B cell (primary cell): ENCODE results near the gene FILIP1. TPM values are rescaled to one million over a fixed set of nuclear protein-coding genes. Genes with fewer than 3 reads are reported as not detected.

Source experiments
- ATAC-seq: fragments of 200-7000 bp; cut with Tn5 transposase; one replicate; pipeline ENCODE4 v1.10.0; 2021; ENCODE audit warnings: low read depth, mild to moderate bottlenecking, moderate number of reproducible peaks, moderate library complexity
- CTCF ChIA-PET: fragments of 350-600 bp; sonication (Branson Sonifier 250); formaldehyde crosslinking; loops from one replicate; lab custom pipeline; 2021; ENCODE audit warnings: antibody characterized with exemption, inconsistent platforms; lab: Charles Lee
- POLR2A ChIA-PET: fragments of 350-600 bp; sonication (Branson Sonifier 250); formaldehyde crosslinking; loops from one replicate; lab custom pipeline; 2021; ENCODE audit warnings: antibody characterized with exemption; lab: Charles Lee
- DNase-seq: peaks from one replicate; pipeline ENCODE4 v3.0.0; 2013
- H2AFZ ChIP-seq: 2 replicates; pipeline ENCODE4 v1.6.1; 2012; ENCODE audit warnings: mild to moderate bottlenecking, low read depth, low read length; ENCODE audit not compliant: insufficient read depth, poor library complexity, severe bottlenecking
- H3K27ac ChIP-seq, 2 donors: 1 replicate in 1 of 2; 2 replicates in 1 of 2; pipeline ENCODE4 v1.5.1; 2012 to 2013; ENCODE audit warnings: low read length in 2 of 2, mild to moderate bottlenecking in 2 of 2, moderate library complexity in 1 of 2
- H3K27me3 ChIP-seq, 4 experiments: fragments of 200-600 bp in 1 of 4; sonication (generic) in 1 of 4; replicated peaks in 1 of 4; 1 replicate in 2 of 4; 2 replicates in 2 of 4; pipeline versions ENCODE4 v1.6.1 to v1.7.0; 2013 to 2016; ENCODE audit warnings: low read length in 3 of 4, mild to moderate bottlenecking in 2 of 4, mixed read lengths in 1 of 4, moderate library complexity in 1 of 4; ENCODE audit not compliant: insufficient read depth in 4 of 4, control insufficient read depth in 3 of 4; ENCODE audit errors: control extremely low read depth in 1 of 4
- H3K36me3 ChIP-seq, 2 experiments: replicated peaks in 1 of 2; 1 replicate in 1 of 2; 2 replicates in 1 of 2; pipeline versions ENCODE4 v1.6.1 to v1.7.1; 2013; ENCODE audit warnings: low read length in 1 of 2; ENCODE audit not compliant: insufficient read depth in 2 of 2, control insufficient read depth in 1 of 2; ENCODE audit errors: control extremely low read depth in 1 of 2, extremely low read depth in 1 of 2
- H3K4me1 ChIP-seq, 2 donors: fragments of 200-600 bp in 1 of 2; sonication (generic) in 1 of 2; 1 replicate in 1 of 2; 2 replicates in 1 of 2; pipeline versions ENCODE4 v1.5.1 to v1.6.1; 2013 to 2017; ENCODE audit warnings: low read length in 2 of 2; ENCODE audit not compliant: control insufficient read depth in 2 of 2, insufficient read depth in 2 of 2
- H3K4me2 ChIP-seq: replicated peaks from 2 replicates; pipeline ENCODE3; 2012; ENCODE audit warnings: mild to moderate bottlenecking, low read depth, low read length; ENCODE audit not compliant: poor library complexity, severe bottlenecking
- H3K4me3 ChIP-seq, 5 experiments: fragments of 200-600 bp in 1 of 5; sonication (generic) in 1 of 5; 1 replicate in 3 of 5; 2 replicates in 2 of 5; pipeline versions ENCODE4 v1.5.1 to v1.7.0; 2011 to 2016; ENCODE audit warnings: low read length in 4 of 5, mild to moderate bottlenecking in 4 of 5, low read depth in 2 of 5, control low read depth in 1 of 5, moderate library complexity in 1 of 5; ENCODE audit not compliant: insufficient read depth in 1 of 5; ENCODE audit errors: control extremely low read depth in 1 of 5, extremely low read depth in 1 of 5
- H3K79me2 ChIP-seq: fragments of 200-600 bp; sonication (generic); one replicate; pipeline ENCODE4 v1.6.0; 2016; ENCODE audit warnings: low read length; ENCODE audit not compliant: control insufficient read depth, insufficient read depth
- H3K9ac ChIP-seq: fragments of 200-600 bp; sonication (generic); 2 replicates; pipeline ENCODE4 v1.6.1; 2017; ENCODE audit warnings: mild to moderate bottlenecking, low read length, moderate library complexity
- H3K9me3 ChIP-seq, 3 donors: one replicate each; pipeline versions ENCODE4 v1.6.1 to v1.7.1; 2013; ENCODE audit warnings: low read length in 2 of 3; ENCODE audit not compliant: control insufficient read depth in 2 of 3, insufficient read depth in 1 of 3; ENCODE audit errors: control extremely low read depth in 1 of 3
- H4K20me1 ChIP-seq: 2 replicates; pipeline ENCODE4 v1.6.0; 2012; ENCODE audit warnings: mild to moderate bottlenecking, low read length; ENCODE audit not compliant: insufficient read depth, control insufficient read depth, poor library complexity, severe bottlenecking
- H3K27ac Mint-ChIP-seq: one replicate; pipeline ENCODE4 v1.8.0; 2021; ENCODE audit warnings: mixed read lengths
- H3K27me3 Mint-ChIP-seq: one replicate; pipeline ENCODE4 v1.8.0; 2021; ENCODE audit warnings: mixed read lengths
- H3K4me1 Mint-ChIP-seq: one replicate; pipeline ENCODE4 v1.8.0; 2021; ENCODE audit warnings: mixed read lengths
- H3K4me3 Mint-ChIP-seq: one replicate; pipeline ENCODE4 v1.8.0; 2021; ENCODE audit warnings: mixed read lengths
- H3K9me3 Mint-ChIP-seq: one replicate; pipeline ENCODE4 v1.8.0; 2022; ENCODE audit warnings: mixed read lengths; ENCODE audit not compliant: insufficient read depth
- CTCF ChIP-seq: fragments of 200-600 bp; IDR thresholded peaks from one replicate; pipeline ENCODE4 v1.8.0; 2022; ENCODE audit warnings: antibody characterized with exemption, mild to moderate bottlenecking
- EZH2 ChIP-seq: IDR thresholded peaks from 2 replicates; pipeline ENCODE4 v1.6.1; 2012; ENCODE audit warnings: borderline replicate concordance, low read depth, mild to moderate bottlenecking, moderate library complexity, low read length; ENCODE audit not compliant: insufficient read depth, poor library complexity, severe bottlenecking
- WGBS: methylation state at CpG from one replicate; pipeline ENCODE4 v1.1.5; 2013; ENCODE audit warnings: missing lambda C conversion rate; ENCODE audit not compliant: insufficient coverage; 5-methylcytosine and 5-hydroxymethylcytosine counted together
- intact Hi-C: fragments of 100-400 bp; cut with micrococcal nuclease; formaldehyde crosslinking; loops from one replicate; pipeline ENCODE4 v1.10.0; 2022
- polyA plus RNA-seq: library from polyadenylated mRNA; depleted of rRNA; stranded (reverse); fragments of >200 nt; gene quantifications from 2 replicates; pipeline ENCODE4 v1.2.3, GENCODE V29; 2012
- total RNA-seq, 2 donors: library from RNA; stranded (reverse); fragments of 120-200 nt in 1 of 2; gene quantifications; 1 replicate in 1 of 2; 2 replicates in 1 of 2; pipeline versions ENCODE4 v1.2.3 to v1.2.4, GENCODE V29; 2013 to 2022

FILIP1 gene
- total and polyA plus RNA-seq, 2 donors (not counting 1 experiment from before 2014, with no cell fraction given), result not detected

GRCh38 chr6:75244063-75244584 is 249.5 kb downstream of the FILIP1 start:
- Mint-ChIP-seq H3K27ac (peak overlapping the region; percentile 98), H3K27me3 (peaks cover 16% of the 10 kb centered on the region), H3K4me3 (peak overlapping the region; percentile 99), H3K9me3 (no peaks in the 10 kb centered on the region), H3K4me1 (peaks cover 24% of the 10 kb centered on the region)
- 32% methylated on average over 3 of the region's 15 CpGs for WGBS
- ChIA-PET POLR2A (interaction anchor here (0.7 to 1.6 kb wide), 3 partner anchors 40 to 358 kb away, joined by 3 to 11 read pairs (median 5); partner anchors contain the start of genes SENP6 and TMEM30A), CTCF (interaction anchor here (1.0 to 1.9 kb wide), 5 partner anchors 14 to 40 kb away, joined by 3 to 9 read pairs (median 6); partner anchors contain the start of gene TMEM30A)
- intact Hi-C loops, result loop anchor here (5.0 kb wide), 1 partner anchor 503 kb away; the partner anchor contains the start of gene MYO6
- H3K4me2 ChIP-seq, result peak overlapping the region; percentile 81
- peaks cover 45% of the 10 kb centered on the region for H3K79me2 ChIP-seq
- TF ChIP-seq EZH2, result no peak
- TF ChIP-seq CTCF, result no peak
- peaks cover 5 to 10% of the 10 kb centered on the region in 2 donors for H3K4me1 ChIP-seq
- H2AFZ ChIP-seq, result peak overlapping the region; percentile 98
- no peaks in the 10 kb centered on the region for H3K9me3 ChIP-seq
- peak overlapping the region; percentile 92 to 97 for H3K27ac ChIP-seq
- H3K4me3 ChIP-seq, result peak overlapping the region; percentile 85 to 98 (median 90)
- peaks cover 0 to 14% (median 4%) of the 10 kb centered on the region in 4 experiments for H3K27me3 ChIP-seq
- peaks cover 0 to 4% of the 10 kb centered on the region in 2 experiments for H3K36me3 ChIP-seq
- DNase-seq, result no peak
- H3K9ac ChIP-seq, result peak overlapping the region; percentile 96
- H4K20me1 ChIP-seq, result peaks cover 7% of the 10 kb centered on the region
- no peak for ATAC-seq
